H1 (cell line): ENCODE measurements around the gene MACROH2A1. TPM values are rescaled to one million over a fixed set of nuclear protein-coding genes. Genes with fewer than 3 reads are reported as not detected.

Experiments used
- CTCF ChIA-PET: fragments of 300-600 bp; sonication (Branson Sonifier 250); formaldehyde crosslinking; loops from one replicate; lab custom pipeline; 2021; ENCODE audit not compliant: partially characterized antibody; lab: Charles Lee
- POLR2A ChIA-PET: fragments of 300-600 bp; sonication (Branson Sonifier 250); formaldehyde crosslinking; loops from one replicate; lab custom pipeline; 2021; ENCODE audit warnings: inconsistent platforms; ENCODE audit not compliant: partially characterized antibody; lab: Charles Lee
- DNase-seq, 2 experiments: peaks; one replicate each; pipeline versions ENCODE4 v3.0.0 to v3.0.0-alpha.2; 2010 to 2022; ENCODE audit warnings: low spot score in 2 of 2, low read depth in 1 of 2, mixed read lengths in 1 of 2
- FAIRE-seq: peaks from 2 replicates; lab custom pipeline; 2011; peaks lifted over from hg19 to GRCh38; lab: Jason Lieb, UNC
- H2AFZ ChIP-seq: 2 replicates; pipeline ENCODE4 v1.8.1; 2012; ENCODE audit warnings: low read length, inconsistent platforms
- H2AK5ac ChIP-seq: 2 replicates; pipeline ENCODE4 v1.6.1; 2013; ENCODE audit warnings: low read depth, low read length
- H2BK120ac ChIP-seq: replicated peaks from 2 replicates; pipeline ENCODE3; 2013; ENCODE audit warnings: low read depth, low read length, inconsistent platforms
- H2BK12ac ChIP-seq: 2 replicates; pipeline ENCODE4 v1.6.1; 2013; ENCODE audit warnings: low read depth, low read length
- H2BK15ac ChIP-seq: 2 replicates; pipeline ENCODE4 v1.6.1; 2013; ENCODE audit warnings: low read length
- H2BK20ac ChIP-seq: 2 replicates; pipeline ENCODE4 v1.6.1; 2013; ENCODE audit warnings: low read length
- H2BK5ac ChIP-seq: 2 replicates; pipeline ENCODE4 v1.6.1; 2013; ENCODE audit warnings: low read depth, low read length
- H3K14ac ChIP-seq: 2 replicates; pipeline ENCODE4 v1.6.1; 2013; ENCODE audit warnings: inconsistent platforms; ENCODE audit not compliant: insufficient read length
- H3K18ac ChIP-seq: 2 replicates; pipeline ENCODE4 v1.6.1; 2013; ENCODE audit warnings: low read length; ENCODE audit errors: extremely low read depth
- H3K23ac ChIP-seq: 2 replicates; pipeline ENCODE4 v1.6.1; 2013; ENCODE audit warnings: inconsistent platforms; ENCODE audit not compliant: insufficient read length
- H3K23me2 ChIP-seq: 2 replicates; pipeline ENCODE4 v1.6.1; 2013; ENCODE audit warnings: low read depth, low read length
- H3K27ac ChIP-seq: 2 replicates; pipeline ENCODE4 v1.6.1; 2011; ENCODE audit warnings: low read depth, low read length, inconsistent platforms
- H3K27me3 ChIP-seq, 4 experiments: replicated peaks in 1 of 4; 1 replicate in 1 of 4; 2 replicates in 3 of 4; pipeline versions ENCODE4 v1.6.1 to v1.8.1; 2011 to 2013; ENCODE audit warnings: low read length in 3 of 4, mild to moderate bottlenecking in 3 of 4, inconsistent platforms in 2 of 4, mixed read lengths in 2 of 4, moderate library complexity in 1 of 4; ENCODE audit not compliant: control insufficient read depth in 3 of 4, insufficient read depth in 3 of 4; ENCODE audit errors: extremely low read depth in 1 of 4
- H3K36me3 ChIP-seq, 4 experiments: 2 replicates each; pipeline versions ENCODE4 v1.6.1 to v1.8.1; 2011 to 2013; ENCODE audit warnings: mild to moderate bottlenecking in 4 of 4, low read length in 3 of 4, moderate library complexity in 2 of 4, control low read depth in 1 of 4, inconsistent platforms in 1 of 4; ENCODE audit not compliant: insufficient read depth in 4 of 4, control insufficient read depth in 2 of 4
- H3K4ac ChIP-seq: replicated peaks from 2 replicates; pipeline ENCODE3; 2013; ENCODE audit warnings: low read length, low read depth, mixed read lengths, inconsistent platforms; ENCODE audit not compliant: insufficient read length
- H3K4me1 ChIP-seq, 4 experiments: replicated peaks in 1 of 4; 1 replicate in 1 of 4; 2 replicates in 3 of 4; pipeline versions ENCODE4 v1.6.1 to v1.8.1; 2011 to 2013; ENCODE audit warnings: low read length in 3 of 4, inconsistent platforms in 2 of 4, mixed read lengths in 1 of 4; ENCODE audit not compliant: insufficient read depth in 4 of 4, control insufficient read depth in 3 of 4
- H3K4me2 ChIP-seq, 2 experiments: 2 replicates each; pipeline versions ENCODE4 v1.6.1 to v1.8.1; 2011 to 2013; ENCODE audit warnings: low read depth in 2 of 2, low read length in 2 of 2, control low read depth in 1 of 2, inconsistent platforms in 1 of 2, mild to moderate bottlenecking in 1 of 2; ENCODE audit not compliant: insufficient read depth in 1 of 2
- H3K4me3 ChIP-seq, 4 experiments: fragments of 200-600, 300-600 bp in 1 of 4; sonication (generic), shearing (Covaris generic), sonication (Bioruptor Twin) in 1 of 4; 2 replicates each; pipeline versions ENCODE4 v1.5.1 to v1.8.1; 2011 to 2016; ENCODE audit warnings: low read length in 4 of 4, low read depth in 3 of 4, control low read depth in 2 of 4, inconsistent platforms in 2 of 4, mild to moderate bottlenecking in 2 of 4, mixed read lengths in 1 of 4, moderate library complexity in 1 of 4; ENCODE audit not compliant: insufficient read depth in 2 of 4; ENCODE audit errors: extremely low read depth in 1 of 4
- H3K56ac ChIP-seq: replicated peaks from 2 replicates; pipeline ENCODE3; 2013; ENCODE audit warnings: low read depth, mild to moderate bottlenecking, mixed read lengths, low read length, inconsistent platforms; ENCODE audit not compliant: insufficient read length
- H3K79me1 ChIP-seq: 2 replicates; pipeline ENCODE4 v1.6.1; 2013; ENCODE audit warnings: low read depth, low read length, control low read depth
- H3K79me2 ChIP-seq, 2 experiments: 2 replicates each; pipeline versions ENCODE4 v1.6.1 to v1.8.1; 2012 to 2013; ENCODE audit warnings: low read length in 2 of 2, mild to moderate bottlenecking in 2 of 2, inconsistent platforms in 1 of 2; ENCODE audit not compliant: insufficient read depth in 2 of 2, control insufficient read depth in 1 of 2
- H3K9ac ChIP-seq, 4 experiments: replicated peaks in 1 of 4; 1 replicate in 1 of 4; 2 replicates in 3 of 4; pipeline versions ENCODE4 v1.6.1 to v1.8.1; 2011 to 2013; ENCODE audit warnings: low read depth in 3 of 4, low read length in 3 of 4, control low read depth in 2 of 4, mild to moderate bottlenecking in 2 of 4, moderate library complexity in 2 of 4, inconsistent platforms in 1 of 4; ENCODE audit errors: extremely low read depth in 1 of 4
- H3K9me3 ChIP-seq, 2 experiments: 2 replicates each; pipeline versions ENCODE4 v1.6.1 to v1.8.1; 2012 to 2013; ENCODE audit warnings: mild to moderate bottlenecking in 2 of 2, moderate library complexity in 2 of 2, control low read depth in 1 of 2, inconsistent platforms in 1 of 2, low read depth in 1 of 2, low read length in 1 of 2, mixed read lengths in 1 of 2; ENCODE audit not compliant: insufficient read depth in 2 of 2
- H4K20me1 ChIP-seq, 2 experiments: replicated peaks in 1 of 2; 2 replicates each; pipeline versions ENCODE3 to v1.8.1; 2011 to 2013; ENCODE audit warnings: inconsistent platforms in 2 of 2, low read length in 2 of 2, mild to moderate bottlenecking in 1 of 2; ENCODE audit not compliant: insufficient read depth in 2 of 2, control insufficient read depth in 1 of 2
- H4K5ac ChIP-seq: 2 replicates; pipeline ENCODE4 v1.6.1; 2013; ENCODE audit warnings: low read length, low read depth, mixed read lengths, inconsistent platforms; ENCODE audit not compliant: insufficient read length
- H4K8ac ChIP-seq: 2 replicates; pipeline ENCODE4 v1.8.0; 2013; ENCODE audit warnings: mild to moderate bottlenecking, moderate library complexity, low read length, inconsistent platforms; ENCODE audit not compliant: insufficient read depth; ENCODE audit errors: extremely low read depth
- H4K91ac ChIP-seq: replicated peaks from 2 replicates; pipeline ENCODE3; 2013; ENCODE audit warnings: low read length, mixed read lengths, inconsistent platforms; ENCODE audit not compliant: insufficient read length
- E2F6 ChIP-seq: IDR thresholded peaks from 2 replicates; pipeline ENCODE4 v1.6.1; 2012; ENCODE audit warnings: inconsistent platforms
- GTF2F1 ChIP-seq: IDR thresholded peaks from 2 replicates; pipeline ENCODE4 v1.6.1; 2012; ENCODE audit warnings: low read depth, low read length, improper control_type of control experiment, borderline replicate concordance
- MAFK ChIP-seq: IDR thresholded peaks from 2 replicates; pipeline ENCODE4 v1.6.1; 2012; ENCODE audit warnings: low read depth, mild to moderate bottlenecking, improper control_type of control experiment, low read length
- PHF8 ChIP-seq: fragments of 200-600 bp; sonication (generic); conservative IDR thresholded peaks from 2 replicates; pipeline ENCODE4 v1.7.1; 2012; ENCODE audit warnings: low read depth, mild to moderate bottlenecking, inconsistent platforms, low read length, moderate library complexity
- RFX5 ChIP-seq: IDR thresholded peaks from 2 replicates; pipeline ENCODE4 v1.6.1; 2011; ENCODE audit warnings: low read depth, low read length, improper control_type of control experiment, borderline replicate concordance
- SAP30 ChIP-seq: fragments of 300-600 bp; sonication (generic); IDR thresholded peaks from 2 replicates; pipeline ENCODE4 v1.7.1; 2012; ENCODE audit warnings: low read length, moderate library complexity, mild to moderate bottlenecking, inconsistent platforms; ENCODE audit not compliant: insufficient read depth, insufficient replicate concordance
- SP4 ChIP-seq: IDR thresholded peaks from 2 replicates; pipeline ENCODE4 v1.6.1; 2012; ENCODE audit warnings: low read length, inconsistent platforms
- TCF12 ChIP-seq: IDR thresholded peaks from 2 replicates; pipeline ENCODE4 v1.6.1; 2011; ENCODE audit warnings: low read depth, mild to moderate bottlenecking, low read length
- YY1 ChIP-seq: IDR thresholded peaks from 2 replicates; pipeline ENCODE4 v1.6.1; 2011; ENCODE audit warnings: low read depth, mild to moderate bottlenecking, low read length
- WGBS, 2 experiments: shearing (Covaris generic) in 1 of 2; methylation state at CpG; one replicate each; pipeline versions ENCODE4 v1.1.6 to v1.1.7; 2013 to 2015; ENCODE audit warnings: low lambda C conversion rate in 2 of 2, mixed read lengths in 2 of 2, inconsistent platforms in 1 of 2, low coverage in 1 of 2, missing lambda C conversion rate in 1 of 2; ENCODE audit not compliant: insufficient replicate concordance in 2 of 2, insufficient coverage in 1 of 2, insufficient read length in 1 of 2; ENCODE audit errors: extremely low coverage in 1 of 2, missing lambda C conversion rate in 1 of 2; 5-methylcytosine and 5-hydroxymethylcytosine counted together
- polyA plus RNA-seq, 7 experiments: library from polyadenylated mRNA; depleted of rRNA in 3 of 7; stranded (reverse) in 5 of 7; unstranded in 2 of 7; fragments of >200 nt in 5 of 7; fragments of 200-250 nt in 2 of 7; gene quantifications; 1 replicate in 5 of 7; 2 replicates in 1 of 7; 4 replicates in 1 of 7; pipeline versions ENCODE4 v1.2.1 to v1.2.3, GENCODE V29; 2011 to 2013; ENCODE audit warnings: missing spikeins in 2 of 7, mixed read lengths in 2 of 7
- total RNA-seq: library from RNA; stranded (reverse); fragmentation: NEBNext Ultra II Directional; extraction: Animal tissue kit (Norgen Biotek cat#: 25700); gene quantifications from 2 replicates; pipeline ENCODE4 v1.2.1, GENCODE V29; 2021
- TF ChIP-seq, protein P1 (sequence below): IDR thresholded peaks from 2 replicates; pipeline ENCODE4 v1.6.1; 2012; ENCODE audit warnings: low read length, inconsistent platforms

The MACROH2A1 gene
- total and polyA plus RNA-seq, 2 of the 8 experiments (the other 6 are each of a cell fraction or from before 2014, with no cell fraction given) = 60.0 to 92.3 TPM

GRCh38 chr5:135382981-135383380 is 16.1 kb downstream of the MACROH2A1 start:
- H2AK5ac ChIP-seq = no peak overlapping the region
- no peak overlapping the region for H2BK120ac ChIP-seq
- H3K4me2 ChIP-seq = no peak overlapping the region
- peaks cover 7 to 19% of the 10 kb centered on the region in 2 experiments for H4K20me1 ChIP-seq
- H3K23ac ChIP-seq = no peak overlapping the region
- DNase-seq = no peak
- no peaks in the 10 kb centered on the region; the same call in 1 of the 2 replicates for H3K23me2 ChIP-seq
- H2BK5ac ChIP-seq = no peak overlapping the region
- no peaks in the 10 kb centered on the region for H3K27me3 ChIP-seq
- peaks cover 6% of the 10 kb centered on the region for H3K79me1 ChIP-seq
- H4K91ac ChIP-seq = no peak overlapping the region
- CTCF ChIA-PET = interaction anchor here (0.8 to 4.1 kb wide), 4 partner anchors 8 to 49 kb away, joined by 3 to 17 read pairs (median 4); no protein-coding TSS in a partner anchor
- no peak overlapping the region for H4K8ac ChIP-seq
- no peak for FAIRE-seq
- POLR2A ChIA-PET = no interaction called here
- H2BK12ac ChIP-seq = no peak overlapping the region
- 94% methylated on average over 3 of the region's 3 CpGs; no CpG with 5 or more reads in 1 of the 2 experiments for WGBS, 2 experiments
- H3K14ac ChIP-seq = no peak overlapping the region
- peaks cover 0 to 6% of the 10 kb centered on the region in 2 experiments; a peak in 2 of 4 replicates for H3K79me2 ChIP-seq
- no peak overlapping the region for H3K4me3 ChIP-seq
- no peak overlapping the region for H3K9ac ChIP-seq
- H2BK15ac ChIP-seq = no peak overlapping the region
- H3K18ac ChIP-seq = no peak overlapping the region
- H3K9me3 ChIP-seq = no peaks in the 10 kb centered on the region
- peaks cover 0 to 22% (median 4%) of the 10 kb centered on the region in 4 experiments; a peak in 5 of 8 replicates for H3K36me3 ChIP-seq
- H2AFZ ChIP-seq = no peak overlapping the region
- no peak overlapping the region for H3K27ac ChIP-seq
- TF ChIP-seq RFX5 (no peak), YY1 (no peak), GTF2F1 (no peak), SAP30 (no peak), TCF12 (no peak), MAFK (no peak), SP4 (no peak), E2F6 (no peak), PHF8 (no peak)
- TF ChIP-seq, protein P1, sequence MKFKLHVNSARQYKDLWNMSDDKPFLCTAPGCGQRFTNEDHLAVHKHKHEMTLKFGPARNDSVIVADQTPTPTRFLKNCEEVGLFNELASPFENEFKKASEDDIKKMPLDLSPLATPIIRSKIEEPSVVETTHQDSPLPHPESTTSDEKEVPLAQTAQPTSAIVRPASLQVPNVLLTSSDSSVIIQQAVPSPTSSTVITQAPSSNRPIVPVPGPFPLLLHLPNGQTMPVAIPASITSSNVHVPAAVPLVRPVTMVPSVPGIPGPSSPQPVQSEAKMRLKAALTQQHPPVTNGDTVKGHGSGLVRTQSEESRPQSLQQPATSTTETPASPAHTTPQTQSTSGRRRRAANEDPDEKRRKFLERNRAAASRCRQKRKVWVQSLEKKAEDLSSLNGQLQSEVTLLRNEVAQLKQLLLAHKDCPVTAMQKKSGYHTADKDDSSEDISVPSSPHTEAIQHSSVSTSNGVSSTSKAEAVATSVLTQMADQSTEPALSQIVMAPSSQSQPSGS = no peak
- TF ChIP-seq, all 59 proteins: peak for 0
- Histone ChIP-seq H2BK20ac (no peak overlapping the region), H3K4ac (no peak overlapping the region), H3K4me1 (no peaks in the 10 kb centered on the region), H3K56ac (no peak overlapping the region), H4K5ac (no peak overlapping the region)
